ENCODE results near the gene TUNAR. TPM values are rescaled to one million over a fixed set of nuclear protein-coding genes. Genes with fewer than 3 reads are reported as not detected.

Gene TUNAR
- total RNA-seq, 2 experiments from 2014 or later: 0.17 to 0.54 TPM

DNA sequence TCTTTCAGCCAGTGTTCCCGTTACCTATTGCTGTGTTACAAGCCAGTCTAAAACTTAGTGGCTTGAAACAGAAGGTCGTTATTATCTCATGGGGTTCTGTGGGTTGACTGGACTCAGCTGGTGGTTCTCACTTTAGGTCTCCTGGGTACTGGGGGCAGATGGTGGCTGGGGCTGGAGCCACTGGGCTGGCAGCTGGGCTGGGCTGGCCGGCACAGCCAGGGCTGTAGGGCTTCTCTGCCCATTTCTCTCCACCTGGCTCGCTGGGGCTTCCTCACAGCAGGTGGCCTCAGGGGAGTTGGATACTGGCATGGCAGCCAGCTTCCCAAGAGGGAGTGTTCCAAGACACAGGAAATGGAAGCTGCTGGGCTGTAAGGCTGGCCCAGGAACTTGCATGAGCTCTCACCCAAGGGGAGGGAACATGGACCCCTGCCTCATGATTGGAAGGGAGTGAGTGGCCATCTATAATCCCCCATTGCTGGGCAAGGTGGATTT is 27.0 kb downstream of the TUNAR start:
- Histone ChIP-seq H3K9me2 (ENCODE audit: insufficient read depth, low read length) (no peaks in the 10 kb centered on the region), H3K79me2 (ENCODE audit: insufficient read depth, low read depth, low read length) (no peaks in the 10 kb centered on the region), H3K4me2 (ENCODE audit: low read length) (no peak overlapping the region), H2AFZ (ENCODE audit: low read length) (no peak overlapping the region), H3K27ac (ENCODE audit: low read depth, low read length, poor library complexity, severe bottlenecking) (no peak overlapping the region), H3K9me3 (ENCODE audit: low read length) (no peaks in the 10 kb centered on the region), H4K20me1 (ENCODE audit: insufficient read depth, low read length) (no peaks in the 10 kb centered on the region), H3K4me1 (ENCODE audit: insufficient read depth, low read length, poor library complexity, severe bottlenecking) (no peaks in the 10 kb centered on the region), H3K36me3 (ENCODE audit: insufficient read depth, low read length) (no peaks in the 10 kb centered on the region), H3K4me3 (ENCODE audit: low read depth, low read length, poor library complexity, severe bottlenecking) (no peak overlapping the region)
- intact Hi-C loops (cut with micrococcal nuclease; ENCODE audit: unreplicated experiment): no loop called here
- POLR2A ChIA-PET: no interaction called here
- DNase-seq (ENCODE audit: low spot score): no peak
- CTCF ChIA-PET (ENCODE audit: unreplicated experiment): no interaction called here
- BruUV-seq (replicated peaks): no TSS peak
- TF ChIP-seq EZH2phosphoT487 (IDR thresholded peaks at IDR 0.05; ENCODE audit: borderline replicate concordance, low read depth, low read length): no peak

GRCh38 chr14:95906591-95906990 is 30.0 kb downstream of the TUNAR start:
- Histone ChIP-seq H3K27ac (ENCODE audit: low read depth, low read length, poor library complexity, severe bottlenecking) (no peak overlapping the region), H2AFZ (ENCODE audit: low read length) (no peak overlapping the region), H3K4me2 (ENCODE audit: low read length) (no peak overlapping the region), H3K79me2 (ENCODE audit: insufficient read depth, low read depth, low read length) (no peaks in the 10 kb centered on the region), H3K9me2 (ENCODE audit: insufficient read depth, low read length) (no peaks in the 10 kb centered on the region), H3K4me1 (ENCODE audit: insufficient read depth, low read length, poor library complexity, severe bottlenecking) (no peaks in the 10 kb centered on the region), H4K20me1 (ENCODE audit: insufficient read depth, low read length) (no peaks in the 10 kb centered on the region), H3K9me3 (ENCODE audit: low read length) (no peaks in the 10 kb centered on the region), H3K4me3 (ENCODE audit: low read depth, low read length, poor library complexity, severe bottlenecking) (no peak overlapping the region), H3K36me3 (ENCODE audit: insufficient read depth, low read length) (no peaks in the 10 kb centered on the region)
- POLR2A ChIA-PET: no interaction called here
- BruUV-seq (replicated peaks): no TSS peak
- DNase-seq (ENCODE audit: low spot score): no peak
- CTCF ChIA-PET (ENCODE audit: unreplicated experiment): no interaction called here
- TF ChIP-seq EZH2phosphoT487 (IDR thresholded peaks at IDR 0.05; ENCODE audit: borderline replicate concordance, low read depth, low read length): no peak
- TF ChIP-seq CTCF (conservative IDR thresholded peaks at IDR 0.05; ENCODE audit: low read length): no peak
- intact Hi-C loops (cut with micrococcal nuclease; ENCODE audit: unreplicated experiment): no loop called here

DNA sequence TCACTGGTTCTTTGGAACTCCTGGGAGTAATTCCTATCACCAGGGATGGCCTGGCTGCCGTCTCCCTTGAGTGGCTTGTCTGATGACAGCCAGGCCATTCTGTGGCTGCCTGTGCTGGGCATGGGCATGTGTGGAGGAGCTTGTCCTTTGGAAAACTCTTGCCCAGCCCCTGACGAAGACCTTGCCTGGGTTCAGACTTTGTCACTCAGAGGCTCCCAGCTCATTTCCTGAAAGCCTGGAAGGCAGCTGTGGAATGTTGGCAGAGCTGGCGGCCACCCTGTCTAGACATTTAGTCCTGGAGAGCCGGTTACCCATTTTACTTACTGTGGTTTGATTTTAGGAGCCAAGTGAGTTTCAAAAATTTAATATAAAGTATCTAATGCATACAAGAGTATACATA is 34.0 kb downstream of the TUNAR start:
- ChIA-PET POLR2A (interaction anchor here (0.5 to 0.9 kb wide), 2 partner anchors 23 to 60 kb away, joined by 3 read pairs; no protein-coding TSS in a partner anchor), CTCF (ENCODE audit: unreplicated experiment) (no interaction called here)
- no peaks in the 10 kb centered on the region for H3K9me3 ChIP-seq (ENCODE audit: low read length)
- H3K4me3 ChIP-seq (ENCODE audit: low read depth, low read length, poor library complexity, severe bottlenecking): no peak overlapping the region
- no peaks in the 10 kb centered on the region for H3K36me3 ChIP-seq (ENCODE audit: insufficient read depth, low read length)
- H3K4me2 ChIP-seq (ENCODE audit: low read length): no peak overlapping the region
- TF ChIP-seq EZH2phosphoT487 (IDR thresholded peaks at IDR 0.05; ENCODE audit: borderline replicate concordance, low read depth, low read length) (no peak), CTCF (conservative IDR thresholded peaks at IDR 0.05; ENCODE audit: low read length) (no peak)
- H3K4me1 ChIP-seq (ENCODE audit: insufficient read depth, low read length, poor library complexity, severe bottlenecking): no peaks in the 10 kb centered on the region
- H3K9me2 ChIP-seq (ENCODE audit: insufficient read depth, low read length): no peaks in the 10 kb centered on the region
- intact Hi-C loops (cut with micrococcal nuclease; ENCODE audit: unreplicated experiment): no loop called here
- H3K79me2 ChIP-seq (ENCODE audit: insufficient read depth, low read depth, low read length): no peaks in the 10 kb centered on the region
- no peak overlapping the region for H2AFZ ChIP-seq (ENCODE audit: low read length)
- no peaks in the 10 kb centered on the region for H4K20me1 ChIP-seq (ENCODE audit: insufficient read depth, low read length)
- H3K27ac ChIP-seq (ENCODE audit: low read depth, low read length, poor library complexity, severe bottlenecking): no peak overlapping the region
- DNase-seq (ENCODE audit: low spot score): no peak
- no TSS peak for BruUV-seq (replicated peaks)

All from OCI-LY7 (cell line).